SIG-M5 treated with dmso at 0.1 percent for 504 hours (cell line): ENCODE results near the gene SPATA32.

Experiments used
- DNase-seq: peaks from one replicate; lab custom pipeline; 2025; ENCODE audit not compliant: unreplicated experiment; lab: John Stamatoyannopoulos, UW

The SPATA32 gene

DNA sequence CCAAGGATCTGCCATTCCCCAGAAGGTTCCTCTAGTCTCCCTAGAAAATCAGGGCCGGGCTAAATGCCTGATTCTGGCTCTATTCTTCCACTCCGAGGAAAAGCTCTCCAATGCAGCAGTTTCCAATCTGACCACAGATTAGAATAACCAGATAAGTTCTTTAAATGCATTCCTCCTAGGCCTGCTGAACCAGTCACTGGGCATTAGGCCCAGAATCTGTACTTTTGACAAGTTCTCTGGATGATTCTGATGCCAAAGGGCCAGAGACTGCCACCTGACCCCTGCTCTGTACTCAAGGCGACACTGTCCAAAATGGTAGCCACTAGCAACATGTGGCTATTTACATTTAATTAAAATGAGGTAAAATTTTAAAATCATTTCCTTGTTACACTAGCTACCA lies 32.6 kb upstream of the SPATA32 start:
- DNase-seq, result peak; percentile 17

DNA sequence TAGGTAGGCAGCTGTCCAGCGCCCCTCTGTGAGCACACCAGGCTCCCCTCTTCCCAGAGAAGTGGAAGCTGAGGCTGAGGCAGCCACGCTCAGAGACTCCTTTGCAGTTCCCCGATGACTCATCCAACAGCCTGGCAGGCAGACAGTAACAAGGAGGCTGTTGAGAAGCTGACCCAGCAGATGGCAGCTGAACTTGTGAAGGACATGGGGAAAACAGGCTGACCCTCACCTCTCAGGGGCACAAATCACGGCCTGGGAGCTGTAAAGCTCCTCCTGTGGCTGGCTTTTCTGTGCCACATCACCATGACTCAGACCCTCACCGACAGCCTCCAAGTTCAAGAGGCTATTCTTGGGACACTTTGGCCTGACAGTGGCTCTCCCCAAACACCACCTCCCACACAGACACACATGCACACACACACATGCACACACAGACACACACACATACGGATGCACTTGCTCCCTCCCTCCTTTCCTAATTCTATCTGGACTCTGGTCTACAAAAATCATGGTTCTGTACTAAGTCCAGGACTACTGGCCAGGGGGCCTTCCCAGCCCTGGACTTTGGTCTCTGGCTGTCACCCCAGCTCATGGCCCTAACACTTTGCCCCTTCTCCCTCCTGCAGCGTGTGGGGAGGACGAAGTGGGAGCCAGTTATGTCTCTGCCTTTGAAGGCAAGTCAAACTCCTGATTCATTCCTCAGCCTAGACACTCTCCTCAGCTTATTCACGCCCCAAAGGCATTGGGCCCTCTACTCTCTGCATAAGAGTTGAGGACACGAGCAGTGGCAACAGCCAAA lies 31.7 kb upstream of the SPATA32 start:
- DNase-seq, result peak; percentile 61

DNA sequence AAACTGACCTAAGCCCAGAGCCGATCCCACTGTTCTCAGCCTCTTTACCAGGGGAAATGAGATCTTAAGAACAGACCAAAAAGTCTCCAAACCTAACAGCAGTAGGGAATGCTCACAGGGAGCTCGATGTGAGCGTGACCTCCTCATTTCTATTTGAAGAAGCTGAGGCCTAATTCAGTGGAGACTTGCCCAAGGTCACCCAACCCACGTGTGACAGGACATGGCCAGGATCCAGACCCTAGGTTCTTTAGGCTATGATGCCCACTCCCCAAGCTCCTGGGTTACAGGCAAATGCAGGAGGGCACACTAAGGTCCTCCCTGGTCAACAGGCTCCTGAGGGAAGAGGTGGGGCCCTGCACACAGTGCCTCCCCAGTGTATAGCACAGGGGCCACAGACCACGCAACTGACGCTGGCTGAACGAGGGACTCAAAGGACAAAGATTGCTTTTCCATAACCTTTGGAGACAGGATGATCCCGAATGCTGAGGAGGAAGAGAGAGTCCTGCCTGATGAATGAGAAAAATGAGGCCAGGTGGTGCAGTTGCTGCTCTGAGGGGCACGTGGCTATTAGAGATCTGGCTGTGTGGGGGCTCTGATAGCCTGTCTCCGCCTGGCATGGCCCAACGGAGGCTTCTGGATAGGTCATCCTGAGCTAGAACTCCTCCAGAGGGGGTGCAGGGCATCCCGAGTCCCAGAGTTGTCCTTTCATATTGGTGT lies 31.0 kb upstream of the SPATA32 start:
- no peak for DNase-seq

DNA sequence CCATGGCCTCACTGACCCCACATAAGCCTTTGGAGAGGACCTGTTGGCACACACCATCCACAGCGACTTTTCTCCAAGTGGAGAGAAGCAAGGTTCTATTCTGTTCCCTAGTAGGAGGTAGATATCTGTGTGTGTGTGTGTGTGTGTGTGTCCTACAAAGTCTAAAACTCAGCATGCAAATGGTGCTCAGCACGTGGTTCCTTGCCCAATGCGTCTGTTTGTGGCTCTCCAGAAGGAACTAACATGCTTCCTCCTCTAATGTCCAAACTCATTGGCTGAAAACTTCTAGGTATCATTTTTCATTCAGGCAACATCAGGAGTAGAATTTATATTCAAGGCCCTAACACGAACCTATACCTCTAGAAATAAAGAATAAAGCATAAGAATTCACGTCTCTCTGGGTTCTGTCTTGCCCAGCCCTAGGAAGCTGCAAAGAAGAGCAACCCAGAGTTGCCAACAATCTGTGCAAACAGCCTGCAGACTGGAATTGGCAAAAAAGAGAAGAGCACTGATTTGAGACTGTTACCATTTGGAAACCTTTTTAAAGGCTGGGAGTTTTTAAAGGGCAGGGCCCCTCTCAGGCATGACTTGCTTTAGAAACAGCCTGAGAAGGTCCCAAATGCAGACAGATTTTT lies 29.4 kb upstream of the SPATA32 start:
- peak; percentile 36 for DNase-seq

DNA sequence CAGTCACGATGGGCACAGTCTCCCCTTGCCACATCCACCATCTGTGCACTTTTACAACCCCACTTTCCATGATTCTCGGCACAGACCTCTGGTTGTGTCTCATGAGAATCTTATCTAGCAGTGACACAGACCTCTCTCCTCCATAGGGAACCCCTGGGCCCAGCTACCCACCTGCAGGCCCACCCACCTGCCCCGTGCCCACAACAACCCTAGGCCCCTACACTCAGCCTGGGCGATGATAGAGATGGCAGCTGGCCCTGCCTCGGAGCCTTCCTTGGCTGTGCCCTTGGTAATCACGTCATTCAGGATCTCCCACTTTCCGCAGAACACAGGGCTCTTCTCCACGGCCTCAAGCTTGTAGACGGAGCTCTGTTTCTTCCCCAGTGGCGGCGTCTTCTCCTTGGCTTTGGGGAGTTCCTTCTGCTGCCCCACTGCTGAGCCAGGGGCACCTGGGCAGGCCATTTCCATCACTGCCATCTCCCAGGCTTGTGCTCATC lies 28.4 kb upstream of the SPATA32 start:
- DNase-seq, result no peak

DNA sequence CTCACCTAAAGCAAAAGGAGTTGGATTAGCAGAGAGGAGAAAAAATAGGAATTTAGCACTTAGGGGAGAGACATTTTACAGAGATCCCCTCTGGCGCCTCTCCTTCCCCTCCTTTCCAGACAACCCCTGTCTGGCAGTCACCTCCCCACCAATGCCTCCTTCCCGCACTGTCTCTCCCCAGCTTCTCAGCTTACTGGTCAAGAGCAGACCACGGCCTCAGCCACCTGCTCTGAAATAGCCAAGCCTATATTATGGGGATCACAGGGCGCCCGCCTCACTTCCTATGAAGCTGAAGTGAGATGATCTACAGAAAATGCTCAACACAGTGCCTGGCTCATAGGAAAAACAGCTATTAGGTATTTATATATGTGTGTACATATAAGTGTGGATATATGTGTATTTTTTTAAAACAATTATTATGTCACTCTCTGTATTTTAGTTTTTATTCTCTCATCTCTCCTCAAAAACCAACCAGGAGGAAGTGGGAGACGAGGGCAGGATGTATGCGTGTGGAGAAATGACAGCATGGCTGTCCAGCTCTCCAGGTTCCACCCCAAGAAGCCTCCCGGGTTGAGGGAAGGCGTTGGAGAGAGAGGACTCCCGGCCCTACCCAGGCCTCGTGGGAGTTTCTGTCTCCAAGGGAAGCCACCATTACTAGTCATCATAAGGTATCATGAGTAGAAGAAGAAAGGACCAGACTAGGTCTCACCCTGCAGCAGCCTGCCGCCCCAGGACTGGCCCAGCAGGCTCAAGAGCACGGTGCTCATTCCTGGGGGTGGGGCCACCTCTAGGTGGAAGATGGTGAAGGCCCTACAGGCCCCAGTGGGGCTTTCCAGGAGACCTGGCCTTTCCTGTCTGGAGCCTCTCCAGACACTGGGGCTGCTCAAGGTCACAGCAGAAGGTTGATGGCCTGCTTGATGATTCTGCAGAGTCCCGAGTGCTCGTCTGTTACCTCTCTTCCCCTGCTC lies 27.7 kb upstream of the SPATA32 start:
- DNase-seq, result no peak

DNA sequence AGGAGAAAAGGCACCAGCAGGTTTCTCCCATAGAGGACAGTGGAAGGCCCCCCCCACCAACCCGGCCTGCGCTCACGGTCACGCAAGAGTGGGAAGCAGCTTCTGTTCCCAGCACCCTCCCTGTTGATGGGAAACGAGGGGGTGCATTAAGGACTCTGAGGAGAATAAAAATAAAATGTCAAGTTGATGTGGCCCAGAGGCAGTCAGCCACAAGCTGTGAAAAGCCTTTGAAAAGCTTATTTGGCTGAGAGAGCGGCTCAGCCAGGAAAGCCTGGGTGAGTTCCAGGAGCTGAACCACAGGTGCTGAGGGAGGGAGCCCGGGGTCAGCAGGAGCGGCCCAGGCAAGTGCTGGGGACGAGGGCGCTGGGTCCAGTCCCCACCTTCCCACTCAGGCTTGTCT lies 26.9 kb upstream of the SPATA32 start:
- no peak for DNase-seq

DNA sequence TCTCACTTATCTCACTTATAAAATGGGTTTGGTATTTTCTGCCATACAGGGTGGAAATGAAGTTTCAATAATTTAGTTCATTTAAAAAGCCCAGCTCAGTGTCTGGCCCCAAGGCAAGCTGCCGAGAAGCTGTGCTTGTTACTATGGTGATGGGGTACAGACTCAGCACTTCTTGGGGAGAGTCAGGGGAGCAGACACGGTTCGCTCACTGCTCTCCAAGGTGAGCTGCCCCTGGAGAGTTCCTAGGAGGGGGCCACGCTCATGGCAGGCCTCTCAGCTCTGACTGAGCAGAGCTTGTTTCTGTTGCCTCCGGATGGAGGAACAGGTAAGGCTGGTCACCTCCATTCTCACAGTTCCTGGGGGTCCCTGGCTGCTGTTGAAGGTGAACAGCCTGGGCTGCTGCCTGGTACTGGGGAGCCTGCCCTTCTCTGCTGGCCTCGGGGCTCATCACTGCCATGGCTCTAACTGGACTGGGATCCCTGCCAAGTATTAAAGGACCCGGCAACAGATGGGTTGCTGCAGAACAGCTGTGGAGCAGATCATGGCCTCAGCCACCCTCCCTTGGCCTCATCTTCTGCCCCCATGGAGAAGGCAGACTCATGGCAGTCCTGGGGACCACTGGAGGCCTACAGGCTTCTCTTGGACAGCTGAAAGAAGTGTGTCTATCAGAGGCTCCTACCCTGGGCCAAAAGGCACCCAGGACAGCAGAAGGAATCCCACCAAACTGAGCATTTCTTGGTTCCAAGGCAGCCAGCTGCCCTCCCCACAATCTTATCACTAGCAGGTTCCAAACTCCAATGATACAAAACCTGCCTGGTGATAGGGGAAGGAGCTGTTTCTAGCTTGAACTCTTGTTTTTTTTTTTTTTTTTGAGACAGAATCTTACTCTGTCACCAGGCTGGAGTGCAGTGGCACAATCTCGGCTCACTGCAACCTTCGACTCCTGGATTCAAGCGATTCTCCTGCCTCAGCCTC lies 25.9 kb upstream of the SPATA32 start:
- DNase-seq, result no peak

DNA sequence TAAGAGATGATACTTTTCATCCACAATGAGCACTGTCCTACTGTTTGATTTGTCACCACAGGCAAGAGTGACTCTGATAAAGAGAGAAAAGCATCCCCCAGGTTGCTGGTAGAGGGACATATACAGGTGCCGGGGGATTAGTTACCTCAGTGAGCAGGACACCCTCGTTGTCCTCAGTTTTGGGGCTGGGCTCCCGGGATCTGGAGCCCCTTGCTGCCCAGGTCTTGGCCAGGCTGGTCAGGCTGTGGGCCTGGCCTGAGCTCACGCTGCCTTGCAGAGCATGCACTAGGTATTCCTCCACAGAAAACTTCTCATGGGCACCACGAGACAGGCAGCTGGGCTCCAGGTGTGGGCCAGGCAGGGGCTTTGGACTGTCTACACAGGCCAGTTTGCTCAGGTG lies 24.4 kb upstream of the SPATA32 start:
- no peak for DNase-seq

DNA sequence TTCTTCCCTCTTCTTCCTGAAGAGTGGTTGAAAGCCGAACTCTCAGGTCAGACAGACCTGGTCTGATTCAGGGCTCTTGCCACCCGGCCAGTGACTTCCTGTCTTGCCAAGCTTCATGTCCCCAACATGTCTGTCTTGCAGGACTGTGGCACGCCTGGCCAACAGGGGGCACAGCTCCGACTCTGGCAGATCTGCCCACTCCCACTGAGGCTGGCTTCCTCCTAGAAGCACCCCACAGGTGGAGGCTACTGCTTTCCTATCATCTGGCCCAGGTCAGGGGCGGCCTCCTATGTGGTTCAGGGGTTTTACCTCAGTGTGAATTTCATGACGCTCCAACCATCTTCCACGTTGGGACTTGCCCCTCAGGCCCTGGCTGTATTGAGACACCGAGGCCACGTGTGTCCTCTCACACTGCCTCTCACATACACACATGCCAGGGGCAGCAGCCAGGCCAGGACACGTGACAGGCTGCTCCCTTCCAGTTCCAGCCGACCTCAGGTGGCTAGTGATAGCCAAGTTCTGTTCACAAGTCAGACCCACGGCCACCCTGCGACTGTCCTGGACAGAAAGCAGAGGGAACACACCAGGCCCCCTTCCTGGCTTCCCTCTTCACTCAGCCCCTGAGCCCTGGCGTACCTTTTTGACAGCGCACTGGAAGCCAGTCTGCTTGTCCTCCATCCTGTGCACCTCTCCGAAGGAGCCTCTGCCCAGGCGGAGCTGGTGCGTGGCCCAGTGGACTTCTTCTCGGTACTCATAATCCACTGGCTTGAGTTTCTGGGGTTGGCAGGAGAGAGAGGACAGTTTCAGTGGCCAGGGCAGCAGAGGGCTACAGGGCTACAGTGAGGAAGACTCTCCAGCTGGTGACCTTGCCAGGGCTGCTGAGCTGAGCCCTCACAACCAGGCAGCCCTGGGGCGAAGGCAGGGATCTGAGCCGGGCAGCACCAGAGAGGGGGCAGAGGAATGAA lies 22.6 kb upstream of the SPATA32 start:
- DNase-seq, result peak; percentile 9

DNA sequence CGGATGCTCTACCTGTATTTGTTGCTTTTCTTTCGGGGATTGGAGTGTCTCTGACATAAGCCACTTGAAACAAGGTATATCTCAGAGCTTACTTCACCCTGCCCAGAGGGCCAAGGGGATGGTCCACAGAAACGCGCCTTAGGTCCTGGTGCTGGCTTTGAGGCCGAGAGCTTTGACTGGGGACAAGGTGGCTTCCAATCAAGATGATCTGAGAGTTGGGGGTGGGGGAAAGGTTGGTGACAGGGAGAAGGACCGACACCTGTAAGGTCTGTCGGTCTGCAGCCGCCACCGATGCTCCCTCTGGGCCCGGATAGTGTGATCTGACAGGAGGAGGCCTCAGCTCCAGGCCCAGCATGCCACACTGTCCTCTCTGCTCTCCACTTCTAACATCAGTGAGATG lies 21.8 kb upstream of the SPATA32 start:
- DNase-seq, result no peak

DNA sequence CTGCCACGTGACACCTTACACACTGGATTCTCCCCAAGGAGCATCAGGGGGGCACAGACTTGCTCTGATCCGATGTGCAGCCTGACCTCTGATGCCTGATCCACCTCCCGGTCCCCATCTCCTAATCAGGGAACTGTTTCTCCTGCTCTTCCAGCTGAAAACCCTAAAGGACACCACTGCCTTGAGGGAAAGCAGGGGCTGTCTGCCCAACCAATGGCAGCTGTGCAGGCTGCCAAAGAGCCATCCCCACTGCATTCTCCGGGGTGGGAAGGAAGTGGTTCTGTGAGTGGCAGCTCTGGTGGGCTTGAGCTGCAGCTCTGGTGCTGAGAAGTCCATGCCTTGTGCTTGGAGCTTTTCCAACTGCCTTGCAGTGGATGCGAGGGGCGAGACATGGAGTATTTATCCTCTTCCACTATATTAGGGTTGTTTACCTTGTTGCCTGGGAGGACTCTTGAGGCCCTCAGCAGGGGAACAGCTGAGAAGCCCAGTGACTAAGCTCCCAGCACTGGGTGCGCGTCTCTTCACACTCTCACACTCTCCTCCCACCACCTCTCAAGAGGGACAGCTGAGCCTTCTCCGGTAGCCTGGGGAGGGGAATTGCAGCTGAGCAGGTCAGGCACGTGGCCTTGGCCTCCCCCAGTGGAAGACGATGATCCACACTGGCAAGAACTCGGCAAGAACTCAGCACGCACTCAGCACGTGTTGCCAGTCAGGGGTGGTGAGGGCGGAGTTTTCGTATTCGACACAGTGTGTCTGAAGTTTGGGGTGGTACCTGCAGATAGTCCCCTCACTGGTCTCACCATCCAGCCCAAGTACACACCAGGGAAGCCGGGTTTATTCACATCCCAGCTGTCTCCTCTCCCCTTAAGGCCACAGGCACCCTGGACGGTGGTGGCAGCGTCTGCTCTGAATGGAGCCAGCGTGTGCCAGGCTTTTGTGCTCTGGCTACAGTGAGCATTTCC lies 21.1 kb upstream of the SPATA32 start:
- no peak for DNase-seq

DNA sequence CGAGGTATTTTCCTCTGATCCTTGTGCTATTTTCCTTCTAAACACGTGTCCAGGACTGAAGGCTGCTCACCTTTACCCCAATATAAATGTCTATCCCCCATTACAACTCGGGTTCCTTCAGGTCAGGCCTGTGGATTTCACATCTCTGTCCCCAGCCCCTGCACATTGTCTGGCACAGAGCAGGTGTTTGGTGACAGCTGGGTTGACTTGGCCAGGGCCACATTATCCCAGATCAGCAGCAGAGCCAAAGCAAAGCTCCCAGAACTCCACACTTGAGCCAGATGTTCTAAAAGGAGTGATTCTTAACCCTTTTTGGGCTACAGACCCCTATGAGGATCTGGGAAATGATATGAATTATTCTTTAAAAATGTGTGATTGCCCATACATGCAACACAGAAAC lies 18.0 kb upstream of the SPATA32 start:
- DNase-seq, result no peak

DNA sequence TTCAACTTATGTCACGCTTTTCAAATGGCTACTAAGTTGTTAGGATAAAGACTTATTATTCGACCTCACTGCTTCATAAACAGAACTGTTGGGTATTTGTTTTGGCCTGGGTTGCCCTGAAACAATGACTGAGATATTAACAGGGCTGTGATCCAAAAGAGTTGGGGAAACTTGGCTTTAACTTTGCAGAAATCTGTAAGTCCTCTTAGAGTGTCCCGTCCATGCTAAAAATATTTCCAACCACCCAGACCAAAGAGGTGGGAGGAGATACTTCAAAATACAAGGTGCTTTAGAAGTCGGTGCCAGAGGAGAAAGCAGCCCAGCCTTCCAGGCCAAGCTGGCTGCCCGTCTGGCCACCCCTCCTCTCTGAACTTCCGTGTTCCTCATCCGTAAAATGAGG lies 16.1 kb upstream of the SPATA32 start:
- DNase-seq, result no peak

DNA sequence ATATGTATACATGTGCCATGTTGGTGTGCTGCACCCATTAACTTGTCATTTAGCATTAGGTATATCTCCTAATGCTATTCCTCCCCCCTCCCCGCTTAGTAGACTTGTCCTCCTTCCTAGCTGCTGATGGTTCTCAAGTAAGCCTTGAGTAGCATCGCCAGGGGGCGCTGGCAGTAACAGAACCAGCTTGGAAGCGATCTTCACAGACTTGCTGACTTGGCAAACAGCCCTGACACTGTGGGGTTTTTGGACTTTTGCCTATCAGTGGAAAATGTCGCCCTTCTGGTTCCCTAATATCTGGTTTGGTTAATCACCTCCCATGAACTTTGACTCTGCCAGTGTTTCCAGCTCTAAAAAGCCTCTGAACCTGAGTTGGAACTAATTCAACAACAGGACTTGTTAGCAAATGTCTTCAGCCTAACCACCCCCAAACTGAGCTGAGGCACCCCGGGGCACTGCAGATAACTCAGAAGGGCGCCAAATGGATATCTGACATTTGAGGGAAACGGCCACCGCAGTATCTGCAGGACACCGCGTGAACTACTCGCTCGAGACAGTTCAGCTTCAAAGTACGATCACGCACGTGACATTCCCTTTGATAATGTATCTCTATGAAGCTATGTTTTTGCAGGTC lies 15.4 kb upstream of the SPATA32 start:
- peak; percentile 93 for DNase-seq

DNA sequence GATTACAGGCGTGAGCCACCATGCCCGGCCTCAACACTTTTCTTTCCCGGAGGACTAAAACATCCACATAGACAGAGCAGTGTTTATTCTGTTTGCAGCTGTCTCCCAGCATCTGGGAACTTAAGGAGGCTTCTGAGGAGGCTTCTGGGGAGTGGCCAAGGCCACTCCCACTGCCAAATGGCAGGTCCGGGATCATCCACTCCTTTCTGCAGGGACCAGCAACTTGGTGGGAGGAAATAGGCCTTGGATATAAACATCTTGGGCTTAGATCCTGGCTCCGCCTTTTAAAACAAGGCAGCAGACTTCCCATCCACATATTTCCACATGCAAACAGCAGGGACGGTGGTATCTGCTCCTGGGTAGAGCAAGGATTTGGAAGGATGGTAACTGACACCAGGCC lies 14.1 kb upstream of the SPATA32 start:
- DNase-seq, result no peak

DNA sequence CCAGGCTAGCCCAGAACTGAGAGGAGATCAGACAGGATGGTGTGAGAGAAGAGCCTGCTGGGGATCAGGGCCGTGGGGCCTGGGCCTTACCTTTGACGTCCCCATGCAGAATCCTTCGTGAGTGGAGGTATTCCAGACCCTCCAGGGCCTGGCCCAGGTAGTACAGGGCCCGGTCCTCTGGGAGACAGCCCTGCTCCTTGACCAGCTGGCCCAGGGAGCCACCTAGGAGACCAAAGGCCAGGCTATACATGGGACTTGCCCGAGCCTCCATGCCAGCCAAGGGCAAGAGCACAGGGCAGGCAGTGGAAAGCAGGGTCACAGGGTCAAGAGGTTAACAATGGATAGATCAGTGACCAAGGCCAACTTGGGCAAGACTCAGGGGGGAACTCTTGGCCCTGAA lies 12.1 kb upstream of the SPATA32 start:
- no peak for DNase-seq
